ENCODE results near the gene HDHD2. TPM values are rescaled to one million over a fixed set of nuclear protein-coding genes. Genes with fewer than 3 reads are reported as not detected.

HDHD2 gene
- polyA plus RNA-seq, 3 donors: 10.6 to 38.1 (median 30.6) TPM

- Histone ChIP-seq H3K4me3 (replicated peaks in 1 of 3; ENCODE audit: low read depth in 2 of 3, low read length in 3 of 3) (no peak overlapping the region), H3K9ac (ENCODE audit: insufficient read depth, low read length, poor library complexity, severe bottlenecking) (no peak overlapping the region), H3K79me2 (ENCODE audit: insufficient read depth, low read length) (no peaks in the 10 kb centered on the region), H3K36me3 (replicated peaks in 1 of 2; ENCODE audit: control insufficient read depth in 1 of 2, insufficient read depth in 2 of 2, low read length in 2 of 2) (no peaks in the 10 kb centered on the region), H3K9me3 (replicated peaks in 1 of 2; ENCODE audit: control insufficient read depth in 1 of 2, insufficient read depth in 1 of 2, low read length in 2 of 2) (no peaks in the 10 kb centered on the region), H4K20me1 (ENCODE audit: insufficient read depth, low read length) (no peaks in the 10 kb centered on the region), H3K27ac (ENCODE audit: low read depth in 1 of 2, low read length in 2 of 2) (no peak overlapping the region), H2AFZ (ENCODE audit: insufficient read depth, low read depth, low read length, poor library complexity, severe bottlenecking) (no peak overlapping the region), H3K4me2 (replicated peaks; ENCODE audit: extremely low read depth, low read length, poor library complexity, severe bottlenecking) (no peak overlapping the region), H3K4me1 (ENCODE audit: control insufficient read depth in 1 of 2, insufficient read depth in 2 of 2, low read length in 2 of 2) (no peaks in the 10 kb centered on the region), H3K27me3 (ENCODE audit: control insufficient read depth in 2 of 2, insufficient read depth in 2 of 2, low read length in 2 of 2) (no peaks in the 10 kb centered on the region)
- no peaks in the 10 kb centered on the region for H3K4me1 Mint-ChIP-seq
- no peak overlapping the region for H3K27ac Mint-ChIP-seq
- H3K36me3 Mint-ChIP-seq: no peaks in the 10 kb centered on the region
- H3K9me3 Mint-ChIP-seq: no peaks in the 10 kb centered on the region
- no peak for TF ChIP-seq CTCF (IDR thresholded peaks at IDR 0.05)
- WGBS (ENCODE audit: insufficient coverage): 98% methylated on average over 7 of the region's 13 CpGs
- H3K27me3 Mint-ChIP-seq (ENCODE audit: low read depth in 3 of 3): peaks cover 0 to 2% (median 2%) of the 10 kb centered on the region in 3 donors
- intact Hi-C loops (cut with micrococcal nuclease): no loop called here
- no peak overlapping the region for H3K4me3 Mint-ChIP-seq
- no peak for DNase-seq
These were observed 75.0 kb downstream of the HDHD2 start for GRCh38 chr18:47075098-47075883.

GRCh38 chr18:47067648-47068047 lies 82.7 kb downstream of the HDHD2 start:
- no peaks in the 10 kb centered on the region for H3K9me3 Mint-ChIP-seq
- H3K27ac Mint-ChIP-seq: no peak overlapping the region
- intact Hi-C loops (cut with micrococcal nuclease): no loop called here
- H3K4me3 Mint-ChIP-seq: no peak overlapping the region
- H3K27me3 Mint-ChIP-seq (ENCODE audit: low read depth in 3 of 3): peaks cover 0 to 1% (median 0%) of the 10 kb centered on the region in 3 donors
- H3K79me2 ChIP-seq (ENCODE audit: insufficient read depth, low read length): no peaks in the 10 kb centered on the region
- 88% methylated on average over 1 of the region's 3 CpGs for WGBS (ENCODE audit: insufficient coverage)
- H4K20me1 ChIP-seq (ENCODE audit: insufficient read depth, low read length): no peaks in the 10 kb centered on the region
- no peaks in the 10 kb centered on the region for H3K36me3 ChIP-seq (replicated peaks in 1 of 2; ENCODE audit: control insufficient read depth in 1 of 2, insufficient read depth in 2 of 2, low read length in 2 of 2)
- no peak overlapping the region for H3K4me2 ChIP-seq (replicated peaks; ENCODE audit: extremely low read depth, low read length, poor library complexity, severe bottlenecking)
- H2AFZ ChIP-seq (ENCODE audit: insufficient read depth, low read depth, low read length, poor library complexity, severe bottlenecking): no peak overlapping the region
- no peak for DNase-seq
- no peaks in the 10 kb centered on the region for H3K4me1 ChIP-seq (ENCODE audit: control insufficient read depth in 1 of 2, insufficient read depth in 2 of 2, low read length in 2 of 2)
- H3K27ac ChIP-seq (ENCODE audit: low read depth in 1 of 2, low read length in 2 of 2): no peak overlapping the region
- no peaks in the 10 kb centered on the region for H3K27me3 ChIP-seq (ENCODE audit: control insufficient read depth in 2 of 2, insufficient read depth in 2 of 2, low read length in 2 of 2)
- H3K36me3 Mint-ChIP-seq: no peaks in the 10 kb centered on the region
- H3K4me3 ChIP-seq (replicated peaks in 1 of 3; ENCODE audit: low read depth in 2 of 3, low read length in 3 of 3): no peak overlapping the region
- no peak for TF ChIP-seq CTCF (IDR thresholded peaks at IDR 0.05)
- no peak overlapping the region for H3K9ac ChIP-seq (ENCODE audit: insufficient read depth, low read length, poor library complexity, severe bottlenecking)
- H3K9me3 ChIP-seq (replicated peaks in 1 of 2; ENCODE audit: control insufficient read depth in 1 of 2, insufficient read depth in 1 of 2, low read length in 2 of 2): no peaks in the 10 kb centered on the region
- H3K4me1 Mint-ChIP-seq: no peaks in the 10 kb centered on the region
